GM11168 (cell line): ENCODE results near the gene HS3ST3A1.

Source experiments
- in situ Hi-C: fragments of 300-500 bp; cut with MboI; formaldehyde crosslinking; loops from one replicate; pipeline ENCODE4 v1.12.0; 2022; ENCODE audit warnings: low sequenced_read_pairs; ENCODE audit not compliant: unreplicated experiment

HS3ST3A1 gene

GRCh38 chr17:13502263-13502662, 99.5 kb downstream of the HS3ST3A1 start:
- in situ Hi-C loops = no loop called here

- in situ Hi-C loops = no loop called here
These were observed 100.8 kb downstream of the HS3ST3A1 start for GRCh38 chr17:13500947-13501346.

DNA sequence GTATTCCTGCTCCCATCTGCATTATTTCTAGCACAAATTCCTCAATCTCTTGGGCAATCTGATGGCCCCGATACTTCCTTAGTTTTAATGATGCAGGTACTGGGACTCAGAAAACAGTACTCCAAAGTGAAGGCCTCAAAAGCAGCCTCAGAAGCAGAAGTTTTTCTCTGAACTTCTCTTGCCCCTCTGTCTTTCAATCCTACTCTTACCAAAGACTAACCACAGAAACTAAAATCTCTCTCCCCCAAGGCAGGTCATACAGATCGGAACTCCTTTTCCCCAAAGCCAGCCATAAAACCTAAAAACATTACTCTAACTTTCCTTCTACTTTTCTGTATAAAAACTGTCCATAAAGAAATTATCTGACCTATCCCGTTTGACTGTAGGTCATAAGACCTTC, 103.5 kb downstream of the HS3ST3A1 start:
- in situ Hi-C loops = loop anchor here (5.0 kb wide), 1 partner anchor 849 kb away; no protein-coding TSS in a partner anchor

DNA sequence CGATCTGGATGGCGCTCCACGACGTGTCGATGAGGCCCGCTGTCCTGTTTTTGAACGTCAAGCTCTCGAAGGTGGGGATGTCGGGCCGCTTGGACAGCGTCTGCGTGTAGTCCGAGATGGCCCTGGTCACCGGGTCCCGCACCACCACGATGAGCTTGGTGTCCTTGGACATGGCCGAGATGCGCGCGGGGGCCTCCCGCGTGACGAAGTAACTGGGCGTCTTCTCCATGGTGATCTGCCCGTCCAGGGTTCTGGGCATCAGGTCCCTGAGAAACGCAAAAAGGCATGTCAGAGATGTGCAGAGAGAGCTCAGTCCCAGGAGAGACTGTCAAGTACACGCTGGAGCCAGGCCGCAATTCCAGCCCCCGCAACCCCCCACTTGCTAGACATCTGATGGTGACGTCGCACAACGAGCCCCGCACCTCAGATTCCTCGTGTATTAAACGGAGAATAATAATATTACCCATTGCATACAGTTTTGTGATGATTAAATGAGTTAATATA, 105.1 kb downstream of the HS3ST3A1 start:
- in situ Hi-C loops = loop anchor here (5.0 kb wide), 1 partner anchor 851 kb away; no protein-coding TSS in a partner anchor

DNA sequence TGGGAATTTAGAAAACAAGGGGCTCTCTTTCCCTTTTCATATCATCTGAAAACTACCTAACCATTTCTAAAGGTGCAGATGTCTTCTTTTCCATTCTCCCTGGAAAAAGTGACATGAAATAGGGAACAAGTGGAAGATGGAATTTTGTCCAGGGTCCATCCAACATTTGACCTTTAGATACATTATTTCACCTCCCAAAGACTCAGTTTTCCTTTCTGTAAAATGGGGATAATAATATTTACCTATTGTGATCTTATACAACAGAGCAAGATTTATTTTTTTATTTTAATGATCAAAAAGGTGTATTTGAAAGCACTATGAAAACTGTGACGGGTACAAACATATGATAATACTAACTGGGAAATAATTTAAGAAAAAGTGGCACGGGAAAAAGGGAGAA, 106.3 kb downstream of the HS3ST3A1 start:
- in situ Hi-C loops = loop anchor here (5.0 kb wide), 1 partner anchor 852 kb away; no protein-coding TSS in a partner anchor

- in situ Hi-C loops = no loop called here
These were observed 109.0 kb downstream of the HS3ST3A1 start for GRCh38 chr17:13492737-13493122.

- in situ Hi-C loops = no loop called here
These were observed 109.6 kb downstream of the HS3ST3A1 start for GRCh38 chr17:13491916-13492736.

DNA sequence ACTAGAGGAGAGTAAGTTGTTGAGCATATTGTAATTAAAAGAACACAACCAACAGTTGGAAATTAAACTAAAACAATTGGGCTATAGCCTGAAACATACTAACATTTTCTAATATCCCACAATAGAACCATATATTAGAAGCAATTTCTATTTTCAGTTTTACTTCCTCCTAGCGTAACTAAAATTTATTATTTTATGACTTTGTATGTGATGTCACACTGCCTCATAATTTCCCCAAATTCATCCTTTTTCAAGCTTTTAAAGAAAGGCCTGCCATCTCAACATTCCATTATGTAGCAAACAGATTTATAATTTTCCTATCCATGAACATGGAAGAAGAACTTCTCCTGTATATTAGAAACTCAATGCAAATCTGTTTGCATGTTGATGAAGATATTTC, 110.2 kb downstream of the HS3ST3A1 start:
- in situ Hi-C loops = no loop called here

DNA sequence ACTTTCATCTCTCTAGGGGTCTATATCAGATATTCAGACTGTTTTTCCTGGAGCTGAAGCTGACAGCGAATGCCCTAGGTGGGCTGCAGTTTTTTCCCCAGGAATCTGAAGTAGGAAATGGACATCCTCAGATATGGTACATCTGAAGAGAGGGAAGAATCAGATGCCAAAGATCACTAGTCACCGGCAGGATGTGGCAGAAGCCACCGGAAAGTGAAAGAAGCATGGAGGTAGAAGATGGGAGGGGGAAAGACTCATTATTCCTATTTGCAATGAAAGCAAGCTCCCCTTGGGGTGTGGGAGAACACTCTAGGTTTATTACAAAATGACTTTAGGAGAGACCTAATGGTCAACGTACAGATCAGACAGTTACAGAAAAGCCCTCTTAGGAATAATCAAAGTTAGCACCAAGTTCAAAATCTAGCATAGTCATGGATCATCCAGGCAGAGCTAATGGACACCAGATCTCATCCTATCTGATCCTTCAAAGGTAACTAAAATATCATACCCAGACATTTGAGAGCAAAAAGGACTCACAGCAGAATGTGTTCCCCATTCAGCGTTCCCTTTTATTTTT, 110.7 kb downstream of the HS3ST3A1 start:
- in situ Hi-C loops = no loop called here

- in situ Hi-C loops = no loop called here
These were observed 111.3 kb downstream of the HS3ST3A1 start for GRCh38 chr17:13490427-13490826.

DNA sequence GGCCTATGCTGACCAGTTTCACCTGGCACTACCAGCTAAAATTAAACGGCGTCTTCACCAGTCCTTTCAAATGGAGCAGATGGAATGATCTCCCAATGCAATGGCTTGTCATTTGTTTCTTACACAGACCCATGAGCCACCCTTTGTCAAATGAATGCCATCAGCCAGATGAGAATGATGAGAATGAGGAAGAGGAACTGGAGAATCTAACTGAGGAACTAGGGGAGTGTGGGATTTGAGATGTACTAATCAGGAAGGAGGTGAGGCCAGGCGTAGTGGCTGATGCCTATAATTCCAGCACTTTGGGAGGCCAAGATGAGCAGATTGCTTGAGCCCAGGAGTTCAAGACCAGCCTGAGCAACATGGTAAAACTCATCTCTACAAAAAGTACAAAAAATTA, 116.4 kb downstream of the HS3ST3A1 start:
- in situ Hi-C loops = no loop called here

GRCh38 chr17:13484020-13484419, 117.7 kb downstream of the HS3ST3A1 start:
- in situ Hi-C loops = no loop called here

DNA sequence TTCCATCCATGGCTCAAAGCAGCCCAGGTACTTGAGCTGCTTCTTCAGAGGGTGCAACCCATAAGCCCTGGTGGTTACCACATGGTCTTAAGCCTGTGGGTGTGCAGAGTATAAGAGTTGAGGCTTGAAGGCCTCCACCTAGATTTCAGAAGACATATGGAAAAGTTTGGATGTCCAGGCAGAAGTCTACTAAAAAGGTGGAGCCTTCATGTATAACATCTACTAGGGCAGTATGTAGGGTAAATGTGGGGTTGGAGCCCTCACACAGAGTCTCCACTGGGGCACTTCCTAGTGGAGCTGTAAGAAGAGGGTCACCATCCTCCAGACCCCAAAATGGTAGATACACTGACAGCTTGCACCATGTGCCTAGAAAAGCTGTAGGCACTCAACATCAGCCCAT, 120.9 kb downstream of the HS3ST3A1 start:
- in situ Hi-C loops = no loop called here

- in situ Hi-C loops = no loop called here
These were observed 123.4 kb downstream of the HS3ST3A1 start for GRCh38 chr17:13478326-13478830.

DNA sequence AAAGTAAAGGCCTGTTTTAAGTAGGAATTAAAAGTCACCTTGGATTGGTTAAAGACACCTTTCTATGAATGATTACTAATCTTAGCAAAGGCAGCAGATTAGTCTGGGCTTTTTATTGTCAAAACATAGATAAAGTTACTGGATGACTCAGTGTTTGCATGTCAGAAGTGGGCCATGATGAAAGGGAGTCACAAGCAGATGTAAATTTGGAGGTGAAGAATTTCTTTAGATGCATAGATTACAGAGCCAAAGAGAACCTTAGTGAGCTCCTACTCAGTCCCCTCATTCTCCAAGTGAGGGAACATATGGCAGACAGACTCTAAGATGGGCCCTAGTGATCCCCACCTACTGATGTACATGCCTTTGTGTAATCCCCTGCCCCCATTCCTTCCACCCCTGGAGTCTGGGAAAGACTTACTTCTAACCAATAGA, 124.5 kb downstream of the HS3ST3A1 start:
- in situ Hi-C loops = no loop called here

DNA sequence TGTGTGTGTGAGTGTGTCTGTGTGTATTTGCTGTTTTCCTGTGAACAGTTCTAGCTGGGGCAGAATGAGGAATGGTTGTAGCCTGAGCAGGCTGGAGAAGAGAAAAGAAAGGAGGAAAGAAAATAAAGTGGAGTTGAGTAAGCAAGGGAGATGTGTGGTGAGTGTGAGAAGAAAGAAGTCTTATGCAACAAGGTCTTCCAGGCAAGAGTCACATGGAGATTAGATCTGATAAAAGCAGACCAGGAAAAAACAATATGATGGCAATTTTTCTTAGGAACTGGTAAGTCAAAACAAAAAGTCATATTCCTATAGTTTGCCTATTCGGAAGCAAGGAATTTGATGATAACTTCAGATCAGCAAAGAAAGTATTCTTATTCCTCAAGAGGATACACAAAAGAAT, 125.0 kb downstream of the HS3ST3A1 start:
- in situ Hi-C loops = no loop called here

DNA sequence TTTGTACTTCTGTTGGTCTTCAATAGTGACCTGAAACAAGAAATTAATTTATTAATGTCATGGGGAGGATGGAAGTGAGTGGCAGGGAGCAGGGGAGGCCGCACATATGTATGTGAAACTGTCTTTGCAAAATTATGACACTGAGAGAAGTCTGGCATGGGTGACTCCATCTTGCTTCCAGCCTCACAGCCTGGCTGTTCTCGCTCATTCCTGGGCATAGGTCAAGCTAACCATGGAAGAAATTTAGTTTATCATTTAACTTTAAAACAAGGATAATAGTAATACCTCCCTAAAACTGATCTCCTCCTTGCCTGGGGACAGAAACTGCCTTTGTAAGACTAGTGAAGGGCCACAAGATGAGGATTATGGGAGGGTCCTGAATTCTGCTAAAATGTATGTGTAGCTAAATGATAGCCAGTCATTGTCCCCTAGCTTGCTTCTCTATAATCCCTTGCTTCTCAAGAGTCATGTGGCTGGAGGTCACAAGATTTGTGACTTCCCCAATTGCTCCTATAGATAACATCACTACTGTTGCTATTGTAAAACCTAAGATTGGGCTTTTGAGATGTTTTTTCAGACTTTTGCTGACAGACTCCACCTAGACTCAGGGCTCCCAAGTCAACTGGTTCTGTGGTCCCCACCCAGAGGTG, 126.0 kb downstream of the HS3ST3A1 start:
- in situ Hi-C loops = no loop called here

- in situ Hi-C loops = no loop called here
These were observed 127.5 kb downstream of the HS3ST3A1 start for GRCh38 chr17:13474073-13474800.

DNA sequence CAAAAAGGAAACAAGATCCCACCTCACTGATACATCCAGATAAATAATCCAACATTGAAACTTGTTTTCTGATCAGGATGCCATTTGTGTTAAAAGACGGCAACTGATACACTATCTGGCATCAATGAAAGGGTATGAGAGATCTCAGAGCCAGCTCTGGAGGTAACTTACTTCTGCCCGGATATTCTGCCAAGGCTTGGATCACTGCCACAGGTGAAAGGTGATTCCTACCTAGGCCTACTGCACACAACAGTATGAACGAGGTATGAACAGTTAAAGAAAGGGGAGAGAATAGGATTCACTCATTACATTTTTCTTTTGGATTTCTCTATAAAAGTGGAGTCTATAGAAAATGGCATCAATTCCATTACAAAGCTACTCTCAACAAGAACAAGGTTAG, 136.1 kb downstream of the HS3ST3A1 start:
- in situ Hi-C loops = no loop called here

DNA sequence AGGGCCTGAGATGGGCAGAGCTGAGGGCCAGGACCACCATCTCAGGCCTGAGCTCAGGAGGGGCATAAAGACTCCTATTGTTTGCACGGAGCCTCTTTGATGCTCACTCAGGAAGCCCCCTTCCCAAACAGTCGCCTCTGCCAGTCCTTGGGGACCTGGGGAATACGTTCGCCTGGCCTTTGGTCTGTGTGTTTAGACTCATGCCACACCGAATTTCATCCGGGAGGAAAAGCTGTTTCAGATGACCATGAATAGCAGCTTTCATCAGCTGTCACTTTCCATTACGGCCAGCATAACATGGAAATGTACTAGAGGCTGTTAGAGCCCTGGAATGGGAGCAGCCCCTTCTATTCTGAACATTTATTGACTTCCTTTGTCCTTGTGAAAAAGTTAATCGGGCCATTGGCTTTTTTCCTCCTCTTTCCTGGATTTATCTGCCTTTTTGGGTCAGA, 139.0 kb downstream of the HS3ST3A1 start:
- in situ Hi-C loops = no loop called here
